Stimulated activated CD8-positive, alpha-beta memory T cell treated with anti-CD3 and anti-CD28 coated beads, Interleukin-7, amount 100 ng/mL, for 4 hours (primary cell): ENCODE data around the gene EBNA1BP2.
A peak's percentile ranks its signal among the peaks of the same experiment; 100 is the strongest.
"Not testable (repeated sequence)": the region's sequence is repeated elsewhere in the genome, so short reads cannot be mapped to it uniquely, and the experiment has no call there.

Experiments used
- DNase-seq, 2 donors: peaks; one replicate each; pipeline ENCODE4 v3.0.0-alpha.2; 2020; ENCODE audit warnings: low read depth in 2 of 2

Gene EBNA1BP2, protein sequence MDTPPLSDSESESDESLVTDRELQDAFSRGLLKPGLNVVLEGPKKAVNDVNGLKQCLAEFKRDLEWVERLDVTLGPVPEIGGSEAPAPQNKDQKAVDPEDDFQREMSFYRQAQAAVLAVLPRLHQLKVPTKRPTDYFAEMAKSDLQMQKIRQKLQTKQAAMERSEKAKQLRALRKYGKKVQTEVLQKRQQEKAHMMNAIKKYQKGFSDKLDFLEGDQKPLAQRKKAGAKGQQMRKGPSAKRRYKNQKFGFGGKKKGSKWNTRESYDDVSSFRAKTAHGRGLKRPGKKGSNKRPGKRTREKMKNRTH

DNA sequence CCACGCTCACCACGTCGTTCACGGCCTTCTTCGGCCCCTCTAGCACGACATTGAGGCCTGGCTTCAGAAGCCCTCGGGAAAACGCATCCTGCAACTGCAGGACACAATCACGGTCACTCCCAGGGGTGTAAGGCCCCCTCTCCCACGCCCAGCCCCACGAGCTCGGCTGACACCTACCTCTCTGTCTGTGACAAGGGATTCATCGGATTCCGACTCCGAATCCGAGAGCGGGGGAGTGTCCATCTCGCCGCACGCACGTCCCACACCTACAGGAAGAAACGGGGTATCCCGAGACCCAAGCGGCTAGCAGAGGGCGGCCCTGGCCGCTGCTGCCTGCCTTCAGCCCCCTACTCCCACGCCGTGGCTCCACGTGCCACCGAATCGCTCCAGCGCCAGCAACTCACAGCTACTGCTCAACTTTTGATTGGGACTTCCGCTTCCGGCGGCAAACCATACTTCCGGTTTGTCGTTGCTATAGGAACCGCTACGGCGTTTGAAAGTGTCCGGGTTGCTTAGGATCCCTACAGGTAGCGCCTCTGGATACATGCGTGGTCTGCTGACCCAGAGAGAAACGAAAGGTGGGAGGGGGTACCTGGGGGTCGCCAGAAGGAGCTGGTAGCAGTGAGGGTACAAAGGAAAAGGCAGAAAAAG lies at the start of gene EBNA1BP2, which contains the start of gene CFAP57:
Gene EBNA1BP2 (minus strand): TSS at position 415 of the 651 bp plus-strand sequence. CDS start 172 bp downstream, at position 243.
Gene CFAP57 (plus strand): TSS at position 455 of the 651 bp plus-strand sequence. CDS start 424 bp downstream, outside the sequence.
- DNase-seq, result peak; percentile 84 to 92

DNA sequence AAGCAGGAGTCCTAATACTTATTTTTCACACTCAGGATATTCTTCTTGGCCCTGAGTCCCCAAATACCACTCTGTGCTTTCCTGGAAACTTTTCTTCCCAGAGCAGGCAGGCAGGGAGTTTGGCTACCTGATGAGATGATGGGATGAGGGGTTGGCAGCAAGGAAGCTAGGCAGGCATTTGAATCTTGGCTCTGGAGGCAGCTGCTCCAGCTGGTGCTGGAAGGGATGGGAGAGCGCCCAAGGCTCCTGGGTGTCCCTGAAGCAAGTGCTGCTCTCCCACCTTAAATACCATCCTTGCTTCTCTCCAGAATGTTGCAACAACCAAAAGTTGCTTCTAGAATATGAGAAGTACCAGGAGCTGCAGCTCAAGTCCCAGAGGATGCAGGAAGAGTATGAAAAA lies 49.7 kb upstream of the EBNA1BP2 start:
- DNase-seq, result no peak

DNA sequence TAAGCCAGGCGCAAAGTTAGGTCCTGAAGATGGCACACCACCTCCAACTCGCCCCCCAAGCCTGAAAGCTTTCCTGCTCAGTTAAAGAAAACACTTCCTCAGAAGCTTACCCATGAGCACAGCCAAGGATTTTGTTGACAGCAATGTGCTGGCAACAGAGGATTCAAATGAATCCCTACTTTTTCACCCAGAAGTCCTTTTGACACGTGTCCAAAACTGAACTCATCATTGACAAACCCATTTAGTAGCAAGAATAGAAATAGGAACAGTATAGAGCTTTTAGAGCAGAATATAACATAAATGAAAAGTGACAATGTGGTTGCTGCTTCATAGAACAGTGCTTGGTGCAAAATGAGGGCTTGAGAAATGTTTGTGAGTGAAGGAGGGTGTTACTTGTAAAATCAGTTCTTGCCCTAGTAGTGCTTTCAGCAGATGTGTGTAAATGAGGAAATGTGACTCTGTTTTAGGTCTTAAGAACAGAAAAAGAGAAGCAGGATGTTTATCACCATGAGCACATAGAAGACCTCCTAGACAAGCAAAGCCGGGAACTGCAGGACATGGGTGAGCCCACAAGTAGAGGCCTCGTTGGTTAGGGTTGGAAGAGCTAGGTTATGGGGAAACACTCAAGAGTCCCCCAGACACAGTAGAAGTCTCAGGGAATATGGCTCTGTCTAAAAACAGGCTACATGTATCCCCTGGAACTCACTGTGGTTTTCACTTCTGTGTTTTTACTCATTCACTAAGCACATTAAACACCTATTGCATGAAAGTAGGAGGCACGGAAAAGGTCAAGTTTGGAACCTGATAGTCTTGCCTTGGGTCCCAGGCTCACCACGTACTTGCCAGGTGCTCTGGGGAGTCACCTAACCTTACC lies 49.1 kb upstream of the EBNA1BP2 start:
- no peak for DNase-seq

DNA sequence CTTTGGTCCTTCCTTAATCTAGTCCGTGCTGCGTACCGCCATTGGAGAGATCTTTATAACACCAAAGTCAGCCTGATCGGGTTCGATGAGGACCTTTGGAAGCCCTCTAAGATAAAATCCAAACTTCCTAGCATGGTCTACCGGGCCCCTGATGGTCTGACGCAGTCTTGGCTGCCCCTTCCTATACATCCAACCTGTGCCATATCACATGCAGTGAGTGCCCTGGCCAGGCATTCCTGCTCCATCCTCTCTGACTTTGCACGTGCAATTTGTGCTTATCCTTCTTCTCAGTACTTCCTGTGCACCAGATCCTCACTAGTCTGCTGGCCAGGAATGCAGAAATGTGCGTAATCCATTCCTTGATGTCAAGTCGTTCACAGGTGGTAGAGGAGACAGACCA lies 45.7 kb upstream of the EBNA1BP2 start:
- no peak for DNase-seq

DNA sequence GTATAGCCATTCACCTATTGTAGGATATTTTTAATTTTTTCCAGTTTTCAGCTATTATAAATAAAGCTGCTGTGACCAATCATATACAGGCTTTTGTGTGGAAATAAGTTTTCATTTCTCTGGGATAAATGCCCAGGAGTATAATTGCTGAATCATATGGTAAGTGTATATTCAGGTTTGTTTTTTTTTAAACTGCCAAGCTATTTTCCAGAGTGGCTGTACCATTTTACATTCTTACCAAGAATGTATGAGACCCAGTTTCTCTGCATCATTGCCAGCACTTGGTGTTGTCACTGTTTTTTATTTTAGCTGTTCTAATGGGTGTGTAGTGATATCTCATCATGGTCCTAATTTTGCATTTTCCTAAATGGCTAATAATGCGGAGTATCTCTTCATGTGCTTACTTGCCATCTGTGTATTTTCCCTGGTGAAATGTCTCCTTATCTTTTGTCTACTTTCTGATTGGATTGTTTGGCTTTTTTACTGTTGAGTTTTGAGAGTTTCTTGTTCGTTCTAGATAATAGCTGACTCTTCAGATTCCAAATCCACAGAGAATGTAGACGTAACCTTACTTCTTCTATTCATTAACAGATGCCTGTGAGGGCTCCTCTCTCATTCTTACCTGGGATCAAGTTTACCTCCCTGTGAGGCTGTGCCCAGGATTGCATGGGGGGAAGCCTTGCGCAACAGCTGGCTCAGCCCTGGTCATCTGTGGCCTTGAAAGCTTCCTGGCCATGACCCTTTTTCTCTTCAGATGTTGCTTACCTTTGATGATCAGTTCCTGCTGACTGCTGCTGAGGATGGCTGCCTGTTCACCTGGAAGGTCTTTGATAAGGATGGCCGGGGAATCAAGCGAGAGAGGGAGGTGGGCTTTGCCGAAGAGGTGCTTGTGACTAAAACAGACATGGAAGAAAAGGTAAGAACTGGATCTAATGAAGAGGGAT lies 42.7 kb upstream of the EBNA1BP2 start:
- DNase-seq, result no peak

DNA sequence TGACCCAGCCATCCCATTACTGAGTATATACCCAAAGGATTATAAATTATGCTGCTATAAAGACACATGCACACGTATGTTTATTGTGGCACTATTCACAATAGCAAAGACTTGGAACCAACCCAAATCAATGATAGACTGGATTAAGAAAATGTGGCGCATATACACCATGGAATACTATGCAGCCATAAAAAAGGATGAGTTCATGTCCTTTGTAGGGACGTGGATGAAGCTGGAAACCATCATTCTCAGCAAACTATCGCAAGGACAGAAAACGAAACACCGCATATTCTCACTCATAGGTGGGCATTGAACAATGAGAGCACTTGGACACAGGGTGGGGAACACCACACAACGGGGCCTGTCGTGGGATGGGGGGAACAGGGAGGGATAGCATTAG lies 36.2 kb upstream of the EBNA1BP2 start:
- DNase-seq, result not testable (repeated sequence)

DNA sequence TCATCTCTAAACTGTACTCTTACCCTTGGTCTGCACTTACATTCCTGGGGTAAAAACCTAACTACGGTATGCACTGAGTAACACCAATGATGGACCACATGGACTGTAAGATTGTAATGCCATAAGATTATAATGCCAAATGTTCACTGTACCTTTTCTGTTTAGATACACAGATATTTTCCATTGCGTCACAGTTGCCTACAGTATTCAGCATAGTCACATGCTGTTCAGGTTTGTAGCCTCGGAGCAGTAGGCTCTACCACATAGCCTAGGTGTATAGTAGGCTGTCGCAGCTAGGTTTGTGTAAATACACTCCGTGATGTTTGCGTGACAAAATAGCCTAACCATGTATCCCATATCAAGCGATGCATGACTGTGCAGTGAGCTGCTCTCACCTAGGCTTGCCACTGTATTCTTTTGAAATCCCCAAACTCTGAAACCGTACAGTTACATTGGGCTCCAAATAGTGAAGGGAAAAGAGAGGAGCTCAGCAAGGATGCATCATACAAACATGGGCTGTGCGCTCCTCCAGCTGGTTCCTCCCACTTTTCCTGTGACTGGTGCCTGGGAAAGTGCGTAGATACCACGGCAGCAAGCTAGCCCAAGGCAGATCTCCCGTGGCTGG lies 35.3 kb upstream of the EBNA1BP2 start:
- no peak for DNase-seq

DNA sequence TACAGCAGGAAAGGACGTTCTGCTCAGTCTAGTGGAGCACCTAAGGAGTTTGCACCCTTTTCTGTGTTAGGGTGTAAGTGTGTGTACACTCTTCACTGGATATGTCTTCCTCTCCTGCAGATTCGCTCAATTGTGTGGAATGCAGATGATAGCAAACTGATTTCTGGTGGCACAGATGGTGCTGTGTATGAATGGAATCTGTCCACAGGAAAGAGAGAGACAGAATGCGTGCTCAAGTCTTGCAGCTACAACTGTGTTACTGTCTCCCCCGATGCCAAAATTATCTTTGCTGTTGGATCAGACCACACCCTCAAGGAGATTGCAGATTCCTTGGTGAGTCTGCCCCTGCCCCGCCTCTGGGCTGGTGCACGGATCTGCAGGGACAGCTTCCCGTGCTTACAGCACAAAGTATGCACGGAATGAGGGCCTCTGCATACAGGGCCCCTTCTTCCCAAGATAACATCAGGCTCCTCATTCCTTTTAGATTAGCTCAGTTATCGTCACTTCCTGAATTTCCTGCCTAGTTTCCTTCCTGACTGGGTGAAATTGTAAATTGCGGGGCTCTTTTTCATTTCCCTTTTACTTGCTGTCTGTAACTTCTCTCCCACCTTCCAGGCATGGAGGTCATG lies 34.6 kb upstream of the EBNA1BP2 start:
- DNase-seq, result no peak

DNA sequence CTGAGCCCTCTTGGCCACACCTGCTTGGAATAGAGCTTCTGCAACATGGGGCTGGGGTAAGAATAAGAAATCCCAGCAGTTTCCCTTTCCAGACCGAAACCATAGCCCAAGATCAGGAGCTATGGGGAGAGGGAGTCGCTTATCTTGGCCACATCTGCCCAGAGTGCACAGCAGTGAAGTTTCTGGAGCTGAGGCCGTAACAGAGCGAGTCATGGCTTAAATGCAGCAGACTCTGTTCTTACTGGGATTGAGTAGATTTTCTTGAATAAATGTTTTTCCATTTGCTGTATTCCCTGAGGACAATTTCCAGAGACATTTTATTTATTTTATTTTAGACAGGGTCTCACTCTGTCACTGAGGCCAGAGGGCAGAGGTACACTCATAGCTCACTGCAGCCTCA lies 33.6 kb upstream of the EBNA1BP2 start:
- DNase-seq, result no peak

DNA sequence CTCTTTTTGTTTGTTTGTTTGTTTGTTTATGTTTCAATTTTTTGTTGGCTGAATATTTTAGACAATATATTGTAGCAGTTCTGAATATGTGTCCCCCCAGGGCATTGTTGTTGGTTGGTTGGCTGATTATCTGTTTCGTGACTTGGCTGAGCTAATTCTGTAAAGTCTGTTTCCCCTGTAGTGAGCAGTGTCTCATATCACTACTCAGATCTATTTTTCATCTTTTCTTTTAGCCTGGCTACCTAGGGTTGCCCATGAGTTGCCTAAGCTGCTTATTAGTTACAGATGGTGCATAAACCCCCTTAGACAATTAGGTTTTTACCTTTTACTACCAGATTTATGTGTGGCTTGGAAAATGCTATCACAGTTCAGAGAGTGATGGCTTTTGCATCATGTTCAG lies 32.3 kb upstream of the EBNA1BP2 start:
- DNase-seq, result no peak

DNA sequence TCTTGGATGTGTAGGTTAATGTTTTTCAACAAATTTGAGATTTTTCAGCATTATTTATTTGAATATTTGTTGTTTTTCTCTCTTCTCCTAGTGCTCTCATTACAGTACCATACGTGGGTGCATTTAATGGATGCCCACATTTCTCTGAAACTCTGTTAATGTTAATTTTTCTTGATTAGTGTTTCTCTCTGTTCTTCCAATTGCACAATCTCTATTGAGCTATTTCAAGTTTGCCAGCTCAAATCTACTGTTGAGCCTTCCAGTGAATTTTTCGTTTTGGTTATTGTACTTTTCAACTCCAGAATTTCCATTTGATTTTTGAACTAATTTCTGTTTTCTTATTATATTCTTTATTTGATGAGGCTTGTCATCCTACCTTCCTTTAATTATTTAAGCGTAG lies 31.8 kb upstream of the EBNA1BP2 start:
- no peak for DNase-seq

DNA sequence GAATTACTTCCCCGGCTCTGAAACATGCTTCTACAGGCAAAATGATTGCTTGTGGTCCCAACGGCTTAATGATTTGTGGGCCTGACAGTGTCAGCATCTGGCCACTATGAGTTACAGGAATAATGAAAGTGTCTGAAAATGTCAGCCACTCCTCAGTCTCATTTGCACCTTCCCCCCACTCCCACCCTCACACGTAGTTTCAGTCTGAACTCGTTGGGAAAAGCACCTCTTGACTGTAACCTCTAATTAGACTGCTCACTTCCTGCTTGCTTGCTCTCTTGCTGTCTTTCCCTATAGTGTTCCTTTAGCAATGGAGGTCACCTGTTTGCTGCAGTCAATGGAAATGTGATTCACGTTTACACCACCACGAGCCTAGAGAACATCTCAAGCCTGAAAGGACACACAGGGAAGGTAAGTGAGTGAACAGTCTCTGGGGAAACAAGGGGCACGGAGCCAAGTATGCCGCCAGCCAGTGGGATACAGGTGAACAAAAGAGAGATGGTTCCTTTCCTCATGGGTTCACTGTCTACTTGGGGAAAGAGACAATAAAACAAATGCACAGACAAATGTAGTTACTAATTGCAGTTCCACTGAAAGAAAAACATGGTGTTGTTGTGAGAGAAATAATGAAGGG lies 27.1 kb upstream of the EBNA1BP2 start:
- DNase-seq, result no peak

DNA sequence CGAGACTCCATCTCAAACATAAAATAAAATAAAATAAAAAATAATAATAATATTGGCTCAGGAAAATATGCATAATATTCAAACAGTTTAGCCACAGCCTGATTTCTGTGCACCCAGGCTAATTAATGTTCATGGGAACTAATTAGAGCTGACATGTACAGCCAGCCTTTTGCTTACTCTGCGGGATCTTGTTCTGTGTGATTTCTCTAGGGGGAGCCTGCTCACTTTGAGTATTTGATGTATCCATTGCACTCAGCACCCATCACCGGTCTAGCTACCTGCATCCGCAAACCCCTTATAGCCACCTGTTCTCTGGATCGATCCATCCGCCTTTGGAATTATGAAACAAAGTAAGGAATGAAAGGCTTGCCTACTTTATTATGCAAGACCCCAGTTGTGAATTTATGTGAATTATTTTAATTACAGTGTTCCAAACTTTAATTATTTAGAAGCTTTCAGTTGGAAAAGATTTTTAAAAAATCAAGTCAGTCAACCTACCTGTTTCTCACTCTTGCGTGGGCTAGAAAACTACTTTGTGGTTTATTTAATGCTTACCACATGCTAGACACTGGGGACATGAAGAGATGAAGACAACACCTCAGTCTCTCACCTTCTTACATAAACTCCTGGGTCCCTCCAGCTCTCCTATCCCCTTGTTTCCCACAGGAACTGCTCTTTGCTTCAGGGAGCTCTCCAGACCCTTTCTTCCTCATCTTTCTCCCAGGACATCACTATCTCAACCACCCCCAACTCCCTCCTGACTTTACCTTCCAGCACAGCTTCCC lies 25.4 kb upstream of the EBNA1BP2 start:
- DNase-seq, result no peak

DNA sequence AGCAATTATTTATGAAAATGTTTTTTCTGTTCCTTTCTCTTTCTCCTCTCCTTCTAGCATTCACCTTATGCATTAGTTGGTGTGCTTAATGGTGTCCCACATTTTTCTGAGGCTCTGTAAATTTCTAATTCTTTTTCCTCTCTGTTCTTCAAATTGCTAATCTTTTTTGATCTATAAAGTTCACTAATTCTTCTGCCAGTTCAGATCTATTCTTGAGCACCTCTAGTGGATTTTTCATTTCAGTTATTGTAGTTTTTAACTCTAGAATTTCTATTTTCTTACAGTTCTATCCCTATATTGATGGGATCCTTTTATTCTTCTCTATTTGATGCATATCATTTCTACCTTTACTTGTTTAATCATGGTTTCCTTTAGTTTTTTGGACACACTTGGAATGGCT lies 22.4 kb upstream of the EBNA1BP2 start:
- no peak for DNase-seq

DNA sequence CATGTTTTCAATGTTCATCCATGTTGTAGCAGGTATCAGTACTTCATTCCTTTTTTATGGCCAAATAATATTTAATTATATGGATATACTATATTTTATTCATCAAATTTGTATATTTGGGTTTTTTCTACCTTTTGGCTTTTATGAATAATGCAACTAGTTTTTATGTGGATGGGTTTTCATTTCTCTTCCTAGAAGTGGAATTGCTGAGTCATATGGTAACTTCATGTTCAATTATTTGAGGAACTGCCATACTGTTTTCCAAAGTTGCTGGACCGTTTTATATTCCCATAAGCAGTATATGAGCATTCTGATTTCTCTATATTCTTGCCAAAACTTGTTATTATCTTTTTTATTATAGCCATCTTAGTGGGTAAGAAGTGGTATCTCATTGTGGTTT lies 16.0 kb upstream of the EBNA1BP2 start:
- DNase-seq, result no peak

DNA sequence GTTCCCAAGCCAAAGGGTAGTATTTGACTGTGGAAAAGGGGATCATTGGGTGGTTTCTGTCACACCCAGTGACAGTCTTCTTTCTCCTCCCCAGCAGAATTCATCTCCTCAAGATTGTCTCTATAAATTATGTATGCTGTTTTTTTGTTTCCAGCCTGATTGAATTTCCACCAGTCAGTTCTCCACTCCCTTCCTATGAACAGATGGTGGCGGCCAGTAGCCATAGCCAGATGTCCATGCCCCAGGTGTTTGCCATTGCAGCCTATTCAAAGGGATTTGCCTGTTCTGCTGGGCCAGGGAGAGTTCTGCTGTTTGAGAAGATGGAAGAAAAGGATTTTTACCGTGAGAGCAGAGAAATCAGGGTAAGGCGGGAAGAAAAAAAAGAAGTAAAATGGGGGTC lies 12.9 kb upstream of the EBNA1BP2 start:
- no peak for DNase-seq

DNA sequence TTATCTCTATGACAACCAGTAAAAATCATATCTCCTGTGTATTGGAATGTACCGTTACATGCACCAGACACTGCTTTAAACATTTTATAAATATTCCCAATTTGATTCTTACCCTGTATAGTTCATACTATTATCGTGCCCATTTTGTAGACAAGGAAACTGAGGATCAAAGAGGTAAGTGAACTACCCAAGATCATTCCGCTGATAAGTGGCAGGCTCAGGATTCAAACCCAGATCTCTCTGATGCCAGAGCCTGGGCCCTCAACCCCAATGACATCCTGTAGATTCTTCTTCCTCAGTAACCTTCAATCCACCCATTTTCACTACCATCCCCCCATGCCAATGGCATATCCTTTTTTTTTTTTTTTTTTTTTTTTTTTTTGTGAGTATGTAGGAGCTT lies 12.3 kb upstream of the EBNA1BP2 start:
- no peak for DNase-seq

DNA sequence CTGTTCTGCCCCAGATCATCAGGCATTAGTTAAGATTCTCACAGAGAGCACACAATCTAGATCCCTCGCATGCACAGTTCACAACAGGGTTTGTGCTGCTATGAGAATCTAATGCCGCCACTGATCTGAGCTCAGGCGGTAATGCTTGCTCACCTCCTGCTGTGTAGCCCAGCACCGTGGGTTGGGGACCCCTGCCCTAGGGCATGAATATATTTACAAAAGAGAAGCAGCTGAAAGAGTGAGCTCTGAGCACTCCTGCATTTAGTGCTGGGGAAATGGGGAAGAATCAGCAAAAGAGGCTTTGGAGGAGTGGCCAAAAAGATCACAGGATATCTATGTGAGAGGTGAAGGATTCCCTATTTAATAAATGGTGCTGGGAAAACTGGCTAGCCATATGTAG lies 5.6 kb upstream of the EBNA1BP2 start:
- no peak for DNase-seq

DNA sequence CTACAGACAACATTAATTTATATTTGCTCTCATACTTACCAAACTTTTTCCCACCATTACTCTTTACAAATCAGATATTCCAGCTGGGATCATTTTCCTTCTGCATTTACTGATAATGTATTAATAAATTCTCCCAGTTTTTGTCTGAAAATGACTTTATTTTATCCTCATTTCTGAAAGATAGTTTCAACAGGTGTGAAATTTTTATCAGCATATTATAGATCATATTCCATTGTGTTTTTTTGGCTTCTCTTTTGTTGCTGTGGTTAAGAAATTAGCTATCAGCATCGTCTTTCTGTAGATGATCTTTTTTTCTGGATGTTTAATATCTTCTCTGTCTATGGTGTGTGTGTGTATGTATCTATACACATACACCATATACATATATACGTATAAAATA lies 2.8 kb upstream of the EBNA1BP2 start:
- DNase-seq, result no peak
